Measurements from ENCODE around the gene EEFSEC. TPM values are rescaled to one million over a fixed set of nuclear protein-coding genes. Genes with fewer than 3 reads are reported as not detected.

Gene EEFSEC
- total RNA-seq, 1 donor from 2014 or later = 6.1 TPM

DNA sequence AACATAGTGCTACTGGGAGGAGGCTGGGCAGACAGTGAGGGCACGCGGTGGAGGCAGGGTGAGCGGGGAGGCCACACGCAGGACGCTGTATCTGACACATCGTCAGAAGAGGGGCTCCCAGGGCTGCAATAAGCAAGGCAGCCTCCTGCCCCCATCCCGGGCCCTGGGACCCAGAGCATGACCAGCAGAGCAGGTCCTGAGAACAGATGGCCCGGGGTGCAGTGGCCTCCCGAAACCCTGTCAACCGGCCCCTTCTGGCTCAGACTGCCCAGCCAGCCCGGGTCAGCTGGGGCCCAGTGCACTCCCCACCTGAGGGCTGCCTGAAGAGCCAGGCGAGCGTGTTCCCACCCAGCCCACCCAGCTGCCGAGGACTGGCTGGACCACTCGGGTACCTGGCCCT is 276.0 kb downstream of the EEFSEC start:
- DNase-seq (ENCODE audit: low read depth) (no peak), FAIRE-seq (no peak)
- Histone ChIP-seq H3K79me2 (ENCODE audit: insufficient read depth, low read length) (no peaks in the 10 kb centered on the region), H3K9ac (ENCODE audit: low read length) (no peak overlapping the region), H3K36me3 (ENCODE audit: insufficient read depth, low read length) (no peaks in the 10 kb centered on the region), H3K27ac (ENCODE audit: low read depth, low read length) (no peak overlapping the region), H3K4me2 (ENCODE audit: low read length) (no peak overlapping the region), H4K20me1 (ENCODE audit: insufficient read depth, low read length) (no peaks in the 10 kb centered on the region), H3K27me3 (ENCODE audit: insufficient read depth, low read length) (peaks cover 53% of the 10 kb centered on the region), H3K4me3 (ENCODE audit: insufficient read depth, low read depth, low read length) (no peak overlapping the region), H2AFZ (ENCODE audit: low read depth, low read length) (no peak overlapping the region), H3K4me1 (ENCODE audit: insufficient read depth, low read length) (no peaks in the 10 kb centered on the region), H3K9me3 (ENCODE audit: insufficient read depth, low read depth, low read length) (no peaks in the 10 kb centered on the region)
- Mint-ChIP-seq H3K9me3 (ENCODE audit: unreplicated experiment) (no peaks in the 10 kb centered on the region), H3K27me3 (ENCODE audit: low read depth, unreplicated experiment) (peaks cover 78% of the 10 kb centered on the region), H3K36me3 (ENCODE audit: low read depth, unreplicated experiment) (no peaks in the 10 kb centered on the region), H3K4me3 (ENCODE audit: unreplicated experiment) (no peak overlapping the region), H3K4me1 (ENCODE audit: low read depth, unreplicated experiment) (no peaks in the 10 kb centered on the region), H3K27ac (ENCODE audit: unreplicated experiment) (no peak overlapping the region)
- TF ChIP-seq, protein P1, sequence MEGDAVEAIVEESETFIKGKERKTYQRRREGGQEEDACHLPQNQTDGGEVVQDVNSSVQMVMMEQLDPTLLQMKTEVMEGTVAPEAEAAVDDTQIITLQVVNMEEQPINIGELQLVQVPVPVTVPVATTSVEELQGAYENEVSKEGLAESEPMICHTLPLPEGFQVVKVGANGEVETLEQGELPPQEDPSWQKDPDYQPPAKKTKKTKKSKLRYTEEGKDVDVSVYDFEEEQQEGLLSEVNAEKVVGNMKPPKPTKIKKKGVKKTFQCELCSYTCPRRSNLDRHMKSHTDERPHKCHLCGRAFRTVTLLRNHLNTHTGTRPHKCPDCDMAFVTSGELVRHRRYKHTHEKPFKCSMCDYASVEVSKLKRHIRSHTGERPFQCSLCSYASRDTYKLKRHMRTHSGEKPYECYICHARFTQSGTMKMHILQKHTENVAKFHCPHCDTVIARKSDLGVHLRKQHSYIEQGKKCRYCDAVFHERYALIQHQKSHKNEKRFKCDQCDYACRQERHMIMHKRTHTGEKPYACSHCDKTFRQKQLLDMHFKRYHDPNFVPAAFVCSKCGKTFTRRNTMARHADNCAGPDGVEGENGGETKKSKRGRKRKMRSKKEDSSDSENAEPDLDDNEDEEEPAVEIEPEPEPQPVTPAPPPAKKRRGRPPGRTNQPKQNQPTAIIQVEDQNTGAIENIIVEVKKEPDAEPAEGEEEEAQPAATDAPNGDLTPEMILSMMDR (IDR thresholded peaks at IDR 0.05; ENCODE audit: insufficient read depth, low read depth, low read length) = no peak
- no peak for TF ChIP-seq EZH2 (IDR thresholded peaks at IDR 0.05; ENCODE audit: insufficient read depth, low read length)

DNA sequence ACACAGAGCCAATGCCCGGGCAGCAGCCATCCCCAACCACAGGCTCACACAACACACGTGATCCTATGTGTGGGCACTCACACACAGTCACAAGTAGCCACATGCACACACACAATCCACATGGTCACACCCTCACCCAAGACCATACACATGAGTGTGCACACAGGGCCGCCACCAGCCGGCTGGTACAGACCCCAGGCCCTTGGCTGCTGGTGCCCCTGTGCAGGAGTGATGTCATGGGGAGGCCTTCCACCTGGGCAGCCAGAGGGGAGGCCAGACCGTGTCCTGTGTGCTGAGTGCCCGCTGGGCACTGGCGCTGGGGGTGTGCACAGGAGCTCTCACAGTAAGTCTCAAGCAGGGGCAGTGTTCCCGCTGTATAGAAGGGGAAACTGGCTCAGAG is 276.5 kb downstream of the EEFSEC start:
- TF ChIP-seq, protein P1 (IDR thresholded peaks at IDR 0.05; ENCODE audit: insufficient read depth, low read depth, low read length) = no peak
- TF ChIP-seq EZH2 (IDR thresholded peaks at IDR 0.05; ENCODE audit: insufficient read depth, low read length) = no peak
- H3K4me3 Mint-ChIP-seq (ENCODE audit: unreplicated experiment) = no peak overlapping the region
- Histone ChIP-seq H3K4me1 (ENCODE audit: insufficient read depth, low read length) (no peaks in the 10 kb centered on the region), H3K27me3 (ENCODE audit: insufficient read depth, low read length) (peaks cover 58% of the 10 kb centered on the region), H3K4me3 (ENCODE audit: insufficient read depth, low read depth, low read length) (no peak overlapping the region), H3K27ac (ENCODE audit: low read depth, low read length) (no peak overlapping the region), H3K79me2 (ENCODE audit: insufficient read depth, low read length) (no peaks in the 10 kb centered on the region), H3K36me3 (ENCODE audit: insufficient read depth, low read length) (no peaks in the 10 kb centered on the region), H3K9ac (ENCODE audit: low read length) (no peak overlapping the region), H3K4me2 (ENCODE audit: low read length) (no peak overlapping the region), H3K9me3 (ENCODE audit: insufficient read depth, low read depth, low read length) (no peaks in the 10 kb centered on the region), H2AFZ (ENCODE audit: low read depth, low read length) (no peak overlapping the region), H4K20me1 (ENCODE audit: insufficient read depth, low read length) (no peaks in the 10 kb centered on the region)
- H3K9me3 Mint-ChIP-seq (ENCODE audit: unreplicated experiment) = no peaks in the 10 kb centered on the region
- H3K27ac Mint-ChIP-seq (ENCODE audit: unreplicated experiment) = no peak overlapping the region
- H3K27me3 Mint-ChIP-seq (ENCODE audit: low read depth, unreplicated experiment) = peaks cover 77% of the 10 kb centered on the region
- FAIRE-seq (no peak), DNase-seq (ENCODE audit: low read depth) (no peak)
- H3K36me3 Mint-ChIP-seq (ENCODE audit: low read depth, unreplicated experiment) = no peaks in the 10 kb centered on the region
- H3K4me1 Mint-ChIP-seq (ENCODE audit: low read depth, unreplicated experiment) = no peaks in the 10 kb centered on the region

DNA sequence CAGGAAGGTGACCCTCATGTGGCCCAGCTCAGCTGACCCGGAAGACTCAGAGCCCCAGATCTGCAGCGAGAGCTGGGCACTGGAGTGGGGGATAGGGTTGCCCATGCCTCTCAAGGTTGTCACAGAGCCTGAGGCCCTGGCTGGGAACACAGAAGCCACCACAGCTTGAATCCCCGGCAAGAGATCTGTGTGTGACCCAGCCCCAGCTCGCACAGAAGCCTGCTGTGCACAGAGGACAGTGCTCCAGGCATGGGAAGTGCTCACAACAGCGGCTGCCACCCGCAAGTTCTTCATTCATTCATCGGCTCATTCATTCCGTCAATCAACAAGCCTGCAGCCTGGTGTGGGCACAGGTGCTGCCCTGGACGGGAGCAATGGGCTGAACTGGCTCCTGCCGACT is 277.0 kb downstream of the EEFSEC start:
- Histone ChIP-seq H3K4me3 (ENCODE audit: insufficient read depth, low read depth, low read length) (no peak overlapping the region), H3K27ac (ENCODE audit: low read depth, low read length) (no peak overlapping the region), H2AFZ (ENCODE audit: low read depth, low read length) (no peak overlapping the region), H3K27me3 (ENCODE audit: insufficient read depth, low read length) (peaks cover 56% of the 10 kb centered on the region), H3K9ac (ENCODE audit: low read length) (no peak overlapping the region), H3K36me3 (ENCODE audit: insufficient read depth, low read length) (no peaks in the 10 kb centered on the region), H3K79me2 (ENCODE audit: insufficient read depth, low read length) (no peaks in the 10 kb centered on the region), H3K4me1 (ENCODE audit: insufficient read depth, low read length) (no peaks in the 10 kb centered on the region), H3K9me3 (ENCODE audit: insufficient read depth, low read depth, low read length) (no peaks in the 10 kb centered on the region), H4K20me1 (ENCODE audit: insufficient read depth, low read length) (no peaks in the 10 kb centered on the region), H3K4me2 (ENCODE audit: low read length) (no peak overlapping the region)
- Mint-ChIP-seq H3K36me3 (ENCODE audit: low read depth, unreplicated experiment) (no peaks in the 10 kb centered on the region), H3K27me3 (ENCODE audit: low read depth, unreplicated experiment) (peaks cover 73% of the 10 kb centered on the region), H3K27ac (ENCODE audit: unreplicated experiment) (no peak overlapping the region), H3K9me3 (ENCODE audit: unreplicated experiment) (no peaks in the 10 kb centered on the region), H3K4me3 (ENCODE audit: unreplicated experiment) (no peak overlapping the region), H3K4me1 (ENCODE audit: low read depth, unreplicated experiment) (no peaks in the 10 kb centered on the region)
- no peak for DNase-seq (ENCODE audit: low read depth)
- FAIRE-seq = no peak
- TF ChIP-seq EZH2 (IDR thresholded peaks at IDR 0.05; ENCODE audit: insufficient read depth, low read length) = no peak
- TF ChIP-seq, protein P1 (IDR thresholded peaks at IDR 0.05; ENCODE audit: insufficient read depth, low read depth, low read length) = no peak
